Activated CD8-positive, alpha-beta T cell treated with anti-CD3 and anti-CD28 coated beads, Interleukin-2, amount 10 ng/mL, durations not matched to agents 7 days and 5 days (primary cell): ENCODE results near the gene OR5AR1. TPM values are rescaled to one million over a fixed set of nuclear protein-coding genes. Genes with fewer than 3 reads are reported as not detected.
"Not testable (repeated sequence)": the region's sequence is repeated elsewhere in the genome, so short reads cannot be mapped to it uniquely, and the experiment has no call there.

Source experiments
- ATAC-seq: fragments of 150-1000 bp; cut with Tn5 transposase; one replicate; pipeline ENCODE4 v1.10.0; 2021; ENCODE audit warnings: moderate library complexity
- CTCF ChIA-PET: fragments of 350-600 bp; sonication (Branson Sonifier 250); formaldehyde crosslinking; loops from one replicate; lab custom pipeline; 2021; ENCODE audit warnings: antibody characterized with exemption; lab: Charles Lee
- POLR2A ChIA-PET: fragments of 350-600 bp; sonication (Branson Sonifier 250); formaldehyde crosslinking; loops from one replicate; lab custom pipeline; 2021; ENCODE audit warnings: antibody characterized with exemption; lab: Charles Lee
- DNase-seq: peaks from one replicate; pipeline ENCODE4 v3.0.0-alpha.2; 2020
- H3K27ac Mint-ChIP-seq: one replicate; pipeline ENCODE4 v1.8.0; 2021; ENCODE audit warnings: mild to moderate bottlenecking, mixed read lengths
- H3K27me3 Mint-ChIP-seq: one replicate; pipeline ENCODE4 v1.8.0; 2021; ENCODE audit warnings: low read depth, mixed read lengths
- H3K36me3 Mint-ChIP-seq: one replicate; pipeline ENCODE4 v1.8.0; 2021; ENCODE audit warnings: low read depth, mixed read lengths
- H3K4me1 Mint-ChIP-seq: one replicate; pipeline ENCODE4 v1.8.0; 2021; ENCODE audit warnings: low read depth, mixed read lengths
- H3K4me3 Mint-ChIP-seq: one replicate; pipeline ENCODE4 v1.8.0; 2021; ENCODE audit warnings: mild to moderate bottlenecking, mixed read lengths
- H3K9me3 Mint-ChIP-seq: one replicate; pipeline ENCODE4 v1.8.0; 2022; ENCODE audit warnings: mixed read lengths; ENCODE audit not compliant: insufficient read depth
- total RNA-seq, 2 experiments: library from RNA; stranded (reverse); gene quantifications; one replicate each; pipeline ENCODE4 v1.2.3, GENCODE V29; 2021

Gene OR5AR1
- total RNA-seq = not detected

- POLR2A ChIA-PET = no interaction called here
- Mint-ChIP-seq H3K27me3 (no peaks in the 10 kb centered on the region), H3K36me3 (no peaks in the 10 kb centered on the region), H3K4me3 (no peak within 1 kb of the TSS), H3K4me1 (no peaks in the 10 kb centered on the region), H3K27ac (no peak within 1 kb of the TSS), H3K9me3 (peaks cover 8% of the 10 kb centered on the region)
- DNase-seq (no peak), ATAC-seq (no peak)
- CTCF ChIA-PET = no interaction called here
Measured at GRCh38 chr11:56663386-56663785, at the start of gene OR5AR1. OR5AR1 (plus strand) TSS chr11:56663686; CDS start chr11:56663686, 0 bp downstream.

- H3K4me1 Mint-ChIP-seq = no peaks in the 10 kb centered on the region
- H3K27me3 Mint-ChIP-seq = no peaks in the 10 kb centered on the region
- no peaks in the 10 kb centered on the region for H3K36me3 Mint-ChIP-seq
- no peak for DNase-seq
- ChIA-PET CTCF (no interaction called here), POLR2A (no interaction called here)
- H3K9me3 Mint-ChIP-seq = peaks cover 6% of the 10 kb centered on the region
- ATAC-seq = no peak
- no peak overlapping the region for H3K4me3 Mint-ChIP-seq
- H3K27ac Mint-ChIP-seq = no peak overlapping the region
Measured at GRCh38 chr11:56624661-56625110, 38.8 kb upstream of the OR5AR1 start.

- POLR2A ChIA-PET = no interaction called here
- DNase-seq (no peak), ATAC-seq (no peak)
- Mint-ChIP-seq H3K27ac (no peak overlapping the region), H3K4me1 (no peaks in the 10 kb centered on the region), H3K36me3 (no peaks in the 10 kb centered on the region), H3K4me3 (no peak overlapping the region), H3K27me3 (no peaks in the 10 kb centered on the region), H3K9me3 (no peaks in the 10 kb centered on the region)
- CTCF ChIA-PET = no interaction called here
Measured at GRCh38 chr11:56625946-56626345, 37.5 kb upstream of the OR5AR1 start.

GRCh38 chr11:56632329-56632728 is 31.2 kb upstream of the OR5AR1 start:
- CTCF ChIA-PET = no interaction called here
- no peak for DNase-seq

GRCh38 chr11:56636861-56637260 is 26.6 kb upstream of the OR5AR1 start:
- Mint-ChIP-seq H3K27me3 (no peaks in the 10 kb centered on the region), H3K4me1 (no peaks in the 10 kb centered on the region), H3K36me3 (no peaks in the 10 kb centered on the region), H3K27ac (no peak overlapping the region), H3K9me3 (peaks cover 3% of the 10 kb centered on the region), H3K4me3 (no peak overlapping the region)
- ChIA-PET CTCF (no interaction called here), POLR2A (no interaction called here)
- no peak for DNase-seq
- ATAC-seq = no peak

More at GRCh38 chr11:56632329-56632728, 31.2 kb upstream of the OR5AR1 start:
- POLR2A ChIA-PET = no interaction called here
- Mint-ChIP-seq H3K4me1 (no peaks in the 10 kb centered on the region), H3K27me3 (no peaks in the 10 kb centered on the region), H3K27ac (no peak overlapping the region), H3K9me3 (no peaks in the 10 kb centered on the region), H3K4me3 (no peak overlapping the region), H3K36me3 (no peaks in the 10 kb centered on the region)
- ATAC-seq = no peak

GRCh38 chr11:56637500-56637899 is 26.0 kb upstream of the OR5AR1 start:
- H3K27me3 Mint-ChIP-seq = no peaks in the 10 kb centered on the region
- ATAC-seq (no peak), DNase-seq (no peak)
- H3K4me3 Mint-ChIP-seq = no peak overlapping the region
- peaks cover 5% of the 10 kb centered on the region for H3K9me3 Mint-ChIP-seq
- ChIA-PET POLR2A (no interaction called here), CTCF (no interaction called here)
- no peak overlapping the region for H3K27ac Mint-ChIP-seq
- H3K36me3 Mint-ChIP-seq = no peaks in the 10 kb centered on the region
- H3K4me1 Mint-ChIP-seq = no peaks in the 10 kb centered on the region

GRCh38 chr11:56642339-56642738 is 21.1 kb upstream of the OR5AR1 start, which contains the start of gene OR5AP2:
OR5AP2 (minus strand) TSS chr11:56642439; CDS start chr11:56642439, 0 bp downstream.
- POLR2A ChIA-PET = no interaction called here
- ATAC-seq = no peak
- CTCF ChIA-PET = no interaction called here
- H3K4me1 Mint-ChIP-seq = no peaks in the 10 kb centered on the region
- no peak for DNase-seq
- peaks cover 5% of the 10 kb centered on the region for H3K9me3 Mint-ChIP-seq
- no peak within 1 kb of the TSS for H3K27ac Mint-ChIP-seq
- H3K27me3 Mint-ChIP-seq = no peaks in the 10 kb centered on the region
- no peaks in the 10 kb centered on the region for H3K36me3 Mint-ChIP-seq
- no peak within 1 kb of the TSS for H3K4me3 Mint-ChIP-seq

- Mint-ChIP-seq H3K27me3 (no peaks in the 10 kb centered on the region), H3K27ac (no peak overlapping the region), H3K4me1 (no peaks in the 10 kb centered on the region), H3K9me3 (peaks cover 8% of the 10 kb centered on the region), H3K36me3 (no peaks in the 10 kb centered on the region), H3K4me3 (no peak overlapping the region)
- CTCF ChIA-PET = no interaction called here
- POLR2A ChIA-PET = no interaction called here
- ATAC-seq = no peak
- no peak for DNase-seq
Measured at GRCh38 chr11:56659755-56660154, 3.7 kb upstream of the OR5AR1 start.

GRCh38 chr11:56670984-56671383 is 7.5 kb downstream of the OR5AR1 start:
- Mint-ChIP-seq H3K27me3 (no peaks in the 10 kb centered on the region), H3K27ac (no peak overlapping the region), H3K36me3 (no peaks in the 10 kb centered on the region), H3K4me1 (no peaks in the 10 kb centered on the region), H3K4me3 (no peak overlapping the region), H3K9me3 (no peaks in the 10 kb centered on the region)
- ChIA-PET POLR2A (no interaction called here), CTCF (no interaction called here)
- no peak for ATAC-seq
- DNase-seq = no peak

- Mint-ChIP-seq H3K4me3 (no peak overlapping the region), H3K36me3 (no peaks in the 10 kb centered on the region), H3K27me3 (no peaks in the 10 kb centered on the region), H3K9me3 (peaks cover 11% of the 10 kb centered on the region), H3K27ac (no peak overlapping the region), H3K4me1 (no peaks in the 10 kb centered on the region)
- ChIA-PET POLR2A (no interaction called here), CTCF (no interaction called here)
- DNase-seq = no peak
- ATAC-seq = no peak
Measured at GRCh38 chr11:56688554-56689100, 25.1 kb downstream of the OR5AR1 start.

GRCh38 chr11:56691179-56691578 is 27.7 kb downstream of the OR5AR1 start:
- H3K4me1 Mint-ChIP-seq, H3K4me3 Mint-ChIP-seq, CTCF ChIA-PET, POLR2A ChIA-PET, DNase-seq, H3K36me3 Mint-ChIP-seq, H3K27ac Mint-ChIP-seq, H3K27me3 Mint-ChIP-seq, ATAC-seq: not testable (repeated sequence)
- peaks cover 11% of the 10 kb centered on the region for H3K9me3 Mint-ChIP-seq

- Mint-ChIP-seq H3K27me3 (no peaks in the 10 kb centered on the region), H3K4me3 (no peak overlapping the region), H3K9me3 (peaks cover 3% of the 10 kb centered on the region), H3K4me1 (no peaks in the 10 kb centered on the region), H3K27ac (no peak overlapping the region), H3K36me3 (no peaks in the 10 kb centered on the region)
- ChIA-PET CTCF (no interaction called here), POLR2A (no interaction called here)
- DNase-seq (no peak), ATAC-seq (no peak)
Measured at GRCh38 chr11:56693428-56693827, 29.9 kb downstream of the OR5AR1 start.

GRCh38 chr11:56698795-56699194 is 35.3 kb downstream of the OR5AR1 start, which contains the start of gene OR9G1:
OR9G1 (plus strand) TSS chr11:56699095; CDS start chr11:56700388, 1,293 bp downstream.
- Mint-ChIP-seq H3K27me3 (no peaks in the 10 kb centered on the region), H3K27ac (no peak within 1 kb of the TSS), H3K4me3 (no peak within 1 kb of the TSS), H3K4me1 (no peaks in the 10 kb centered on the region), H3K9me3 (no peaks in the 10 kb centered on the region), H3K36me3 (no peaks in the 10 kb centered on the region)
- ChIA-PET CTCF (no interaction called here), POLR2A (no interaction called here)
- DNase-seq = no peak
- ATAC-seq = no peak
